KMS-11 (cell line): ENCODE measurements around the gene MOCS3.

ENCODE experiments used
- H2AFZ ChIP-seq: fragments of 200-600 bp; sonication (generic); 2 replicates; pipeline ENCODE4 v1.6.1; 2016; ENCODE audit warnings: antibody characterized with exemption, mixed run types, low read depth
- H3K27ac ChIP-seq: fragments of 200-600 bp; sonication (generic); 2 replicates; pipeline ENCODE4 v1.6.1; 2016; ENCODE audit warnings: mild to moderate bottlenecking, mixed run types
- H3K27me3 ChIP-seq: fragments of 200-600 bp; sonication (generic); 2 replicates; pipeline ENCODE4 v1.6.1; 2017; ENCODE audit warnings: mild to moderate bottlenecking, low read depth, mixed run types, moderate library complexity; ENCODE audit not compliant: insufficient read depth
- H3K36me3 ChIP-seq: fragments of 200-600 bp; sonication (generic); 2 replicates; pipeline ENCODE4 v1.6.1; 2017; ENCODE audit warnings: mild to moderate bottlenecking, mixed run types; ENCODE audit not compliant: insufficient read depth
- H3K4me1 ChIP-seq: fragments of 200-600 bp; sonication (generic); 2 replicates; pipeline ENCODE4 v1.6.1; 2016; ENCODE audit warnings: mild to moderate bottlenecking, low read depth, mixed run types; ENCODE audit not compliant: poor library complexity, severe bottlenecking
- H3K4me2 ChIP-seq: fragments of 200-600 bp; sonication (generic); 2 replicates; pipeline ENCODE4 v1.7.0; 2016; ENCODE audit warnings: mild to moderate bottlenecking, mixed run types
- H3K4me3 ChIP-seq: fragments of 200-600 bp; sonication (generic); IDR thresholded peaks from 2 replicates; pipeline ENCODE4 v1.6.1; 2017; ENCODE audit warnings: low read depth, low read length, mixed read lengths; ENCODE audit not compliant: insufficient read depth
- H3K79me2 ChIP-seq: fragments of 200-600 bp; sonication (generic); 2 replicates; pipeline ENCODE4 v1.6.1; 2016; ENCODE audit warnings: low read depth, mixed run types; ENCODE audit not compliant: insufficient read depth
- H3K9ac ChIP-seq: fragments of 200-600 bp; sonication (generic); 2 replicates; pipeline ENCODE4 v1.6.1; 2016; ENCODE audit warnings: mild to moderate bottlenecking, mixed run types
- H4K20me1 ChIP-seq: fragments of 200-600 bp; sonication (generic); 2 replicates; pipeline ENCODE4 v1.6.1; 2016; ENCODE audit warnings: mild to moderate bottlenecking, mixed run types; ENCODE audit not compliant: insufficient read depth
- CTCF ChIP-seq: fragments of 200-600 bp; sonication (generic); conservative IDR thresholded peaks from 2 replicates; pipeline ENCODE4 v1.6.1; 2017; ENCODE audit warnings: low read depth, mild to moderate bottlenecking, antibody characterized with exemption, low read length, moderate library complexity, mixed read lengths

Gene MOCS3

DNA sequence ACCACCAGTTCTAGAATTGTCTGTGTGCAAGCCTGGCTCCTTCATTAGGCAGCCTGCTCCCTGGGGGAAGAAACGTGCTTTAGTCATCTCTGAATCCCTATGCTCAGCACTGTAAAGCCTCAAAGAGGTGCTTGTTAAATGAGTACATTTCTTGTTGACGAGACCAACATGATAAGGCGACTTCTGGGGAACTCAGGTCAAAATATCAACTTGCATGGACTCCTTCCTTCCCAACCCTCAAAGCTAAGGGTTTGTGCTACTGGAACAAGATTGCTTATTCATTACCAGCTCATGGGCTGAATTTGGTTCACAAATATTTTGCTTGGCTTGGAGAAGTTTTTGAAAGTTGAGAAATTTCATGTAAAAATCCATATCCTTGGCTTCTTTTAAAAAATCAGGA lies 53.7 kb downstream of the MOCS3 start:
- no peaks in the 10 kb centered on the region for H4K20me1 ChIP-seq
- H2AFZ ChIP-seq = no peak overlapping the region
- H3K4me3 ChIP-seq = no peak overlapping the region
- no peak overlapping the region for H3K4me2 ChIP-seq
- TF ChIP-seq CTCF = no peak
- H3K9ac ChIP-seq = no peak overlapping the region
- H3K79me2 ChIP-seq = no peaks in the 10 kb centered on the region
- H3K36me3 ChIP-seq = no peaks in the 10 kb centered on the region
- H3K27ac ChIP-seq = no peak overlapping the region
- no peaks in the 10 kb centered on the region for H3K4me1 ChIP-seq
- no peaks in the 10 kb centered on the region for H3K27me3 ChIP-seq
